SK-N-SH (cell line): ENCODE results near the gene IL10RA. TPM values are rescaled to one million over a fixed set of nuclear protein-coding genes. Genes with fewer than 3 reads are reported as not detected.

Source experiments
- CTCF ChIA-PET: fragments of 300-600, 350-600 bp; formaldehyde crosslinking; extraction: SDS; loops from one replicate; lab custom pipeline; 2021; lab: Yijun Ruan, JAX
- POLR2A ChIA-PET: fragments of 350-600 bp; sonication (Branson Sonifier 250); formaldehyde crosslinking; extraction: SDS; loops from one replicate; lab custom pipeline; 2020; ENCODE audit warnings: antibody characterized with exemption, inconsistent platforms; lab: Yijun Ruan, JAX
- DNase-seq: peaks from one replicate; pipeline ENCODE4 v3.0.0; 2012
- H2AFZ ChIP-seq: fragments of 200-600 bp; sonication (generic); 2 replicates; pipeline ENCODE4 v1.8.1; 2016; ENCODE audit warnings: antibody characterized with exemption, mild to moderate bottlenecking, low read depth
- H3F3A ChIP-seq: fragments of 200-600 bp; sonication (generic); replicated peaks from 2 replicates; pipeline ENCODE3; 2016; ENCODE audit warnings: antibody characterized with exemption, mild to moderate bottlenecking; ENCODE audit not compliant: insufficient read depth
- H3K27ac ChIP-seq, 2 experiments: fragments of 200-500 bp in 1 of 2; fragments of 200-600 bp in 1 of 2; sonication (Bioruptor generic) in 1 of 2; sonication (generic), shearing (Covaris generic) in 1 of 2; 2 replicates each; pipeline versions ENCODE4 v1.5.1 to v1.6.1; 2014 to 2016; ENCODE audit warnings: low read depth in 2 of 2, inconsistent platforms in 1 of 2, low read length in 1 of 2, mild to moderate bottlenecking in 1 of 2, mixed read lengths in 1 of 2
- H3K27me3 ChIP-seq: fragments of 200-600 bp; sonication (generic), shearing (Covaris generic); 2 replicates; pipeline ENCODE4 v1.6.1; 2016; ENCODE audit warnings: mixed run types; ENCODE audit not compliant: insufficient read depth
- H3K36me3 ChIP-seq, 2 experiments: fragments of 200-500 bp in 1 of 2; fragments of 200-600 bp in 1 of 2; sonication (Bioruptor generic) in 1 of 2; sonication (generic) in 1 of 2; replicated peaks in 1 of 2; 2 replicates each; pipeline versions ENCODE3 to v1.5.1; 2014 to 2016; ENCODE audit warnings: low read length in 1 of 2, mild to moderate bottlenecking in 1 of 2; ENCODE audit not compliant: insufficient read depth in 2 of 2, control insufficient read depth in 1 of 2
- H3K4me1 ChIP-seq, 2 experiments: fragments of 200-500 bp in 1 of 2; fragments of 200-600 bp in 1 of 2; sonication (Bioruptor generic) in 1 of 2; sonication (generic), shearing (Covaris generic) in 1 of 2; 2 replicates each; pipeline versions ENCODE4 v1.5.1 to v1.6.1; 2014 to 2016; ENCODE audit warnings: low read depth in 1 of 2, low read length in 1 of 2, mixed run types in 1 of 2; ENCODE audit not compliant: insufficient read depth in 2 of 2, control insufficient read depth in 1 of 2
- H3K4me2 ChIP-seq: fragments of 200-600 bp; sonication (generic), shearing (Covaris generic); 2 replicates; pipeline ENCODE4 v1.6.1; 2017; ENCODE audit warnings: mixed run types
- H3K4me3 ChIP-seq, 2 experiments: fragments of 200-500 bp in 1 of 2; fragments of 200-600 bp in 1 of 2; sonication (Bioruptor generic) in 1 of 2; sonication (generic), shearing (Covaris generic) in 1 of 2; 2 replicates each; pipeline versions ENCODE4 v1.5.1 to v1.8.1; 2014 to 2016; ENCODE audit warnings: low read depth in 2 of 2, inconsistent platforms in 1 of 2, low read length in 1 of 2, mild to moderate bottlenecking in 1 of 2, mixed read lengths in 1 of 2, moderate library complexity in 1 of 2
- H3K79me2 ChIP-seq: fragments of 200-600 bp; sonication (generic); 2 replicates; pipeline ENCODE4 v1.8.1; 2017; ENCODE audit warnings: mild to moderate bottlenecking; ENCODE audit not compliant: insufficient read depth
- H3K9ac ChIP-seq: fragments of 200-600 bp; sonication (generic); 2 replicates; pipeline ENCODE4 v1.6.1; 2017; ENCODE audit warnings: mixed run types
- H3K9me2 ChIP-seq: fragments of 200-600 bp; sonication (generic); 2 replicates; pipeline ENCODE4 v1.6.1; 2017; ENCODE audit warnings: mixed run types
- H3K9me3 ChIP-seq: fragments of 200-600 bp; sonication (generic); 2 replicates; pipeline ENCODE4 v1.6.1; 2017; ENCODE audit warnings: mixed run types, mild to moderate bottlenecking, moderate library complexity
- H4K20me1 ChIP-seq: fragments of 200-600 bp; sonication (generic); 2 replicates; pipeline ENCODE4 v1.6.1; 2017; ENCODE audit warnings: mild to moderate bottlenecking, mixed run types; ENCODE audit not compliant: insufficient read depth
- FOSL2 ChIP-seq: IDR thresholded peaks from 2 replicates; pipeline ENCODE4 v1.4.0; 2012; ENCODE audit warnings: low read depth, mild to moderate bottlenecking, moderate library complexity, borderline replicate concordance
- FOXJ3 ChIP-seq: sonication (generic); formaldehyde crosslinking; IDR thresholded peaks from 2 replicates; pipeline ENCODE4 v1.5.1; 2020; ENCODE audit warnings: mild to moderate bottlenecking, missing genetic modification reagents
- GABPA ChIP-seq: IDR thresholded peaks from 2 replicates; pipeline ENCODE4 v1.4.0; 2012; ENCODE audit warnings: low read depth, mild to moderate bottlenecking
- GATA2 ChIP-seq: sonication (generic); formaldehyde crosslinking; IDR thresholded peaks from 2 replicates; pipeline ENCODE4 v1.5.0; 2020; ENCODE audit warnings: mild to moderate bottlenecking, missing genetic modification reagents
- JUND ChIP-seq: IDR thresholded peaks from 2 replicates; pipeline ENCODE4 v1.4.0; 2012
- MAX ChIP-seq: IDR thresholded peaks from 2 replicates; pipeline ENCODE4 v1.4.0; 2012; ENCODE audit warnings: low read depth
- MEF2A ChIP-seq: IDR thresholded peaks from 2 replicates; pipeline ENCODE4 v1.4.0; 2012; ENCODE audit warnings: low read depth, borderline replicate concordance
- MXI1 ChIP-seq: IDR thresholded peaks from 2 replicates; pipeline ENCODE4 v1.6.1; 2012; ENCODE audit warnings: mild to moderate bottlenecking, low read depth, low read length, improper control_type of control experiment
- NFIC ChIP-seq: IDR thresholded peaks from 2 replicates; pipeline ENCODE4 v1.4.0; 2012; ENCODE audit warnings: borderline replicate concordance
- NRF1 ChIP-seq: IDR thresholded peaks from 2 replicates; pipeline ENCODE4 v1.6.1; 2012; ENCODE audit warnings: low read depth, mild to moderate bottlenecking, low read length
- PBX3 ChIP-seq: IDR thresholded peaks from 2 replicates; pipeline ENCODE4; 2012
- POLR2AphosphoS5 ChIP-seq: IDR thresholded peaks from 2 replicates; pipeline ENCODE4 v1.6.1; 2012; ENCODE audit warnings: low read depth, low read length
- RCOR1 ChIP-seq: fragments of 150-350 bp; IDR thresholded peaks from 2 replicates; pipeline ENCODE4 v1.6.1; 2017; ENCODE audit warnings: antibody characterized with exemption, low read length
- RFX5 ChIP-seq: IDR thresholded peaks from 2 replicates; pipeline ENCODE4 v1.6.1; 2012; ENCODE audit warnings: mild to moderate bottlenecking, improper control_type of control experiment, low read length
- TCF12 ChIP-seq: IDR thresholded peaks from 2 replicates; pipeline ENCODE4 v1.4.0; 2012
- TEAD4 ChIP-seq: IDR thresholded peaks from 2 replicates; pipeline ENCODE4 v1.4.0; 2012; ENCODE audit warnings: mild to moderate bottlenecking, borderline replicate concordance; ENCODE audit not compliant: insufficient read depth
- USF2 ChIP-seq: fragments of 150-350 bp; IDR thresholded peaks from 2 replicates; pipeline ENCODE4 v1.6.1; 2017; ENCODE audit warnings: antibody characterized with exemption, low read length, low read depth, borderline replicate concordance
- YY1 ChIP-seq: IDR thresholded peaks from 2 replicates; pipeline ENCODE4 v1.4.0; 2012; ENCODE audit warnings: low read depth, mild to moderate bottlenecking
- ZBTB33 ChIP-seq: IDR thresholded peaks from 2 replicates; pipeline ENCODE4 v1.4.0; 2012; ENCODE audit warnings: low read depth, borderline replicate concordance
- WGBS: methylation state at CpG from one replicate; pipeline ENCODE4 v1.1.6; 2017; ENCODE audit warnings: low lambda C conversion rate; 5-methylcytosine and 5-hydroxymethylcytosine counted together
- polyA plus RNA-seq, 3 experiments: library from polyadenylated mRNA; depleted of rRNA; stranded (reverse); fragments of >200 nt; gene quantifications; 2 replicates each; pipeline ENCODE4 v1.2.3, GENCODE V29; 2012

IL10RA gene
- polyA plus RNA-seq, 1 of the 3 experiments (the other 2 are of a cell fraction) = not detected

GRCh38 chr11:118047749-118048148 lies 61.6 kb downstream of the IL10RA start:
- H3K4me3 ChIP-seq = no peak overlapping the region
- H3K9me3 ChIP-seq = no peaks in the 10 kb centered on the region
- H4K20me1 ChIP-seq = no peaks in the 10 kb centered on the region
- H3K9ac ChIP-seq = no peak overlapping the region
- TF ChIP-seq TEAD4 (no peak), MAX (no peak), FOSL2 (no peak), PBX3 (no peak), MEF2A (no peak), NFIC (no peak), TCF12 (no peak), RFX5 (no peak), ZBTB33 (no peak), NRF1 (no peak), GABPA (no peak), JUND (no peak), RCOR1 (no peak), FOXJ3 (CRISPR knock-in tag) (no peak)
- TF ChIP-seq, all 33 proteins: peak for 0
- peaks cover 8% of the 10 kb centered on the region; the same call in 1 of the 2 replicates for H3K27me3 ChIP-seq
- H3K36me3 ChIP-seq = no peaks in the 10 kb centered on the region
- no peak overlapping the region for H3K4me2 ChIP-seq
- H2AFZ ChIP-seq = no peak overlapping the region
- no peak for DNase-seq
- no peak overlapping the region for H3K27ac ChIP-seq
- H3K9me2 ChIP-seq = no peaks in the 10 kb centered on the region
- H3K79me2 ChIP-seq = no peaks in the 10 kb centered on the region
- no peaks in the 10 kb centered on the region for H3K4me1 ChIP-seq
- ChIA-PET CTCF (interaction anchor here (1.3 to 4.2 kb wide), 4 partner anchors 101 to 621 kb away, joined by 3 to 12 read pairs (median 10); no protein-coding TSS in a partner anchor), POLR2A (no interaction called here)
- WGBS = 21% methylated on average over 3 of the region's 4 CpGs
- no peaks in the 10 kb centered on the region for H3F3A ChIP-seq

GRCh38 chr11:118048472-118049370 lies 62.5 kb downstream of the IL10RA start:
- H3K36me3 ChIP-seq = no peaks in the 10 kb centered on the region
- no peak overlapping the region for H3K9ac ChIP-seq
- no peaks in the 10 kb centered on the region for H3K4me1 ChIP-seq
- no peak overlapping the region for H3K4me2 ChIP-seq
- H3F3A ChIP-seq = no peaks in the 10 kb centered on the region
- H3K79me2 ChIP-seq = no peaks in the 10 kb centered on the region
- no peak for DNase-seq
- H3K4me3 ChIP-seq = no peak overlapping the region
- 47% methylated on average over 11 of the region's 11 CpGs for WGBS
- H3K27ac ChIP-seq = no peak overlapping the region
- CTCF ChIA-PET = interaction anchor here (1.3 to 1.8 kb wide), 4 partner anchors 102 to 622 kb away, joined by 3 to 12 read pairs (median 6); no protein-coding TSS in a partner anchor
- POLR2A ChIA-PET = interaction anchor here (0.6 kb wide), 1 partner anchor 55 kb away, joined by 3 read pairs; no protein-coding TSS in a partner anchor
- no peaks in the 10 kb centered on the region for H3K9me2 ChIP-seq
- H4K20me1 ChIP-seq = no peaks in the 10 kb centered on the region
- no peak overlapping the region for H2AFZ ChIP-seq
- peaks cover 8% of the 10 kb centered on the region; the same call in 1 of the 2 replicates for H3K27me3 ChIP-seq
- no peaks in the 10 kb centered on the region for H3K9me3 ChIP-seq
- no peak for TF ChIP-seq MXI1
- TF ChIP-seq YY1 = no peak
- TF ChIP-seq PBX3 = no peak
- no peak for TF ChIP-seq ZBTB33
- TF ChIP-seq GABPA = no peak
- no peak for TF ChIP-seq TEAD4
- no peak for TF ChIP-seq USF2
- no peak for TF ChIP-seq GATA2 (CRISPR knock-in tag)
- TF ChIP-seq RFX5 = no peak
- TF ChIP-seq POLR2AphosphoS5 = no peak
